HepG2 (cell line): Measurements from ENCODE around the gene RIPOR3. TPM values are rescaled to one million over a fixed set of nuclear protein-coding genes. Genes with fewer than 3 reads are reported as not detected.

Source experiments
- ATF2 ChIP-seq: sonication (generic); formaldehyde crosslinking; IDR thresholded peaks from 2 replicates; pipeline ENCODE4 v1.4.0; 2020; ENCODE audit warnings: missing genetic modification reagents
- FIP1L1 ChIP-seq: fragments of 200-400 bp; formaldehyde crosslinking; IDR thresholded peaks from 2 replicates; pipeline ENCODE4 v1.6.1; 2018; ENCODE audit warnings: low read depth, mild to moderate bottlenecking, low read length, moderate library complexity, borderline replicate concordance; ENCODE audit not compliant: insufficient read depth
- FOXP4 ChIP-seq: sonication (generic); formaldehyde crosslinking; IDR thresholded peaks from 2 replicates; pipeline ENCODE4 v1.4.0; 2020; ENCODE audit warnings: missing genetic modification reagents
- GATAD1 ChIP-seq: IDR thresholded peaks from 2 replicates; pipeline ENCODE4 v1.6.1; 2016; ENCODE audit warnings: missing genetic modification reagents, missing compliant biosample characterization
- HMGXB4 ChIP-seq, 2 experiments: sonication (generic) in 1 of 2; formaldehyde crosslinking in 1 of 2; IDR thresholded peaks; 2 replicates each; pipeline versions ENCODE4 v1.4.0 to v1.6.1; 2018 to 2020; ENCODE audit warnings: missing genetic modification reagents in 2 of 2, borderline replicate concordance in 1 of 2, low read depth in 1 of 2, mild to moderate bottlenecking in 1 of 2, missing biosample characterization in 1 of 2
- IRF2 ChIP-seq: IDR thresholded peaks from 2 replicates; pipeline ENCODE4 v1.6.1; 2018; ENCODE audit warnings: missing genetic modification reagents, missing compliant biosample characterization
- KAT7 ChIP-seq: IDR thresholded peaks from 2 replicates; pipeline ENCODE4 v1.6.1; 2018; ENCODE audit warnings: borderline replicate concordance, missing compliant biosample characterization
- LCORL ChIP-seq, 2 experiments: fragments of 450-650 bp in 1 of 2; sonication (generic) in 1 of 2; formaldehyde crosslinking in 1 of 2; IDR thresholded peaks; 2 replicates each; pipeline versions ENCODE4 v1.5.0 to v1.6.1; 2017 to 2020; ENCODE audit warnings: antibody characterized with exemption in 1 of 2, missing genetic modification reagents in 1 of 2
- MAZ ChIP-seq, 2 experiments: sonication (generic) in 1 of 2; formaldehyde crosslinking in 1 of 2; IDR thresholded peaks; 2 replicates each; pipeline versions ENCODE4 v1.5.0 to v1.6.1; 2012 to 2020; ENCODE audit warnings: low read depth in 2 of 2, mild to moderate bottlenecking in 2 of 2, borderline replicate concordance in 1 of 2, improper control_type of control experiment in 1 of 2, low read length in 1 of 2, missing genetic modification reagents in 1 of 2, moderate library complexity in 1 of 2
- MYC ChIP-seq: sonication (generic); formaldehyde crosslinking; IDR thresholded peaks from 2 replicates; pipeline ENCODE4 v1.9.0; 2021; ENCODE audit warnings: missing genetic modification reagents, borderline replicate concordance
- NR2C2 ChIP-seq: sonication (generic); formaldehyde crosslinking; IDR thresholded peaks from 2 replicates; pipeline ENCODE4 v1.4.0; 2020; ENCODE audit warnings: missing genetic modification reagents, mild to moderate bottlenecking, moderate library complexity, borderline replicate concordance
- RELA ChIP-seq: sonication (generic); formaldehyde crosslinking; IDR thresholded peaks from 2 replicates; pipeline ENCODE4 v1.4.0; 2020; ENCODE audit warnings: missing genetic modification reagents
- RFX5 ChIP-seq: IDR thresholded peaks from 2 replicates; pipeline ENCODE4 v1.6.1; 2011; ENCODE audit warnings: low read depth, low read length, improper control_type of control experiment
- RFXANK ChIP-seq: IDR thresholded peaks from 2 replicates; pipeline ENCODE4 v1.6.1; 2016
- SAP130 ChIP-seq: IDR thresholded peaks from 2 replicates; pipeline ENCODE4 v1.6.1; 2016; ENCODE audit warnings: low read depth
- SOX5 ChIP-seq: IDR thresholded peaks from 2 replicates; pipeline ENCODE4 v1.6.1; 2016; ENCODE audit warnings: borderline replicate concordance
- STAG1 ChIP-seq: sonication (generic); formaldehyde crosslinking; IDR thresholded peaks from 2 replicates; pipeline ENCODE4 v1.4.0; 2020; ENCODE audit warnings: missing genetic modification reagents
- TBX2 ChIP-seq: sonication (generic); formaldehyde crosslinking; IDR thresholded peaks from 2 replicates; pipeline ENCODE4 v1.5.0; 2020; ENCODE audit warnings: missing genetic modification reagents, mild to moderate bottlenecking, borderline replicate concordance
- ZKSCAN5 ChIP-seq: sonication (generic); formaldehyde crosslinking; IDR thresholded peaks from 2 replicates; pipeline ENCODE4 v1.5.1; 2020; ENCODE audit warnings: mild to moderate bottlenecking, missing genetic modification reagents
- ZNF660 ChIP-seq: sonication (generic); formaldehyde crosslinking; IDR thresholded peaks from 2 replicates; pipeline ENCODE4 v1.5.1; 2020; ENCODE audit warnings: mild to moderate bottlenecking, low read depth, missing genetic modification reagents, borderline replicate concordance
- ZNF816 ChIP-seq: sonication (generic); formaldehyde crosslinking; IDR thresholded peaks from 2 replicates; pipeline ENCODE4 v1.8.0; 2022; ENCODE audit warnings: missing genetic modification reagents, mild to moderate bottlenecking, borderline replicate concordance
- polyA plus RNA-seq, 8 experiments: library from polyadenylated mRNA; depleted of rRNA in 3 of 8; stranded (reverse) in 7 of 8; unstranded in 1 of 8; fragments of >200 nt; fragmentation: Illumina TruSeq in 4 of 8; extraction: Trizol in 4 of 8; gene quantifications; 2 replicates each; pipeline versions ENCODE4 v1.2.1 to v1.2.3, GENCODE V29; 2011 to 2016; ENCODE audit warnings: low read depth in 4 of 8, missing spikeins in 1 of 8, mixed read lengths in 1 of 8; ENCODE audit not compliant: insufficient read depth in 1 of 8
- total RNA-seq, 5 experiments: library from RNA; depleted of rRNA; stranded (reverse); fragments of >200 nt; fragmentation: Illumina TruSeq; extraction: Trizol; gene quantifications; 2 replicates each; pipeline ENCODE4 v1.2.3, GENCODE V29; 2016; ENCODE audit warnings: low read depth in 1 of 5

RIPOR3 gene
- total and polyA plus RNA-seq, 2 of the 13 experiments (the other 11 are each of a cell fraction or from before 2014, with no cell fraction given), result 0.18 TPM; not detected in 1

GRCh38 chr20:50580016-50580747, 111.2 kb downstream of the RIPOR3 start (continued):
- TF ChIP-seq FOXP4 (no peak), NR2C2 (CRISPR knock-in tag) (no peak), RFX5 (0 out of 2 replicates have a peak, but pooled peaks have one; percentile 26), SAP130 (CRISPR knock-in tag) (peak; percentile 42; the same call in 1 of the 2 replicates), RFXANK (CRISPR knock-in tag) (no peak), SOX5 (CRISPR knock-in tag) (0 out of 2 replicates have a peak, but pooled peaks have one; percentile 20), ZNF816 (CRISPR knock-in tag) (no peak), LCORL (IDR thresholded peaks at IDR 0.05) (0 out of 2 replicates have a peak, but pooled peaks have one; percentile 20), LCORL (CRISPR knock-in tag; IDR thresholded peaks at IDR 0.05) (0 out of 2 replicates have a peak, but pooled peaks have one; percentile 59), IRF2 (peak; percentile 69; the same call in 1 of the 2 replicates), FIP1L1 (0 out of 2 replicates have a peak, but pooled peaks have one; percentile 48), TBX2 (CRISPR knock-in tag) (0 out of 2 replicates have a peak, but pooled peaks have one; percentile 9), HMGXB4 (CRISPR knock-in tag; IDR thresholded peaks at IDR 0.05; ENCODE audit: borderline replicate concordance in 1 of 2, low read depth in 1 of 2) (peak; percentile 54 to 87; a peak in 2 of 4 replicates), ZKSCAN5 (CRISPR knock-in tag) (no peak), RELA (no peak), ATF2 (CRISPR knock-in tag) (peak; percentile 20; the same call in 1 of the 2 replicates), MAZ (IDR thresholded peaks at IDR 0.05; ENCODE audit: borderline replicate concordance, low read depth, low read length) (peak; percentile 56; the same call in 1 of the 2 replicates), MAZ (CRISPR knock-in tag; IDR thresholded peaks at IDR 0.05; ENCODE audit: low read depth) (peak; percentile 76; the same call in 1 of the 2 replicates), MYC (CRISPR knock-in tag) (peak; percentile 18; the same call in 1 of the 2 replicates), KAT7 (no peak), GATAD1 (CRISPR knock-in tag) (0 out of 2 replicates have a peak, but pooled peaks have one; percentile 36), ZNF660 (no peak), STAG1 (CRISPR knock-in tag) (peak; percentile 99)
